NB4 (cell line): ENCODE results near the gene FNIP1.

Source experiments
- TF ChIP-seq, protein P1 (sequence below): IDR thresholded peaks from one replicate; pipeline ENCODE4 v1.5.1; 2012; ENCODE audit warnings: low read depth, low read length
- TF ChIP-seq, protein P2 (sequence below): IDR thresholded peaks from 2 replicates; pipeline ENCODE4 v1.6.1; 2011; ENCODE audit warnings: low read depth, low read length

DNA sequence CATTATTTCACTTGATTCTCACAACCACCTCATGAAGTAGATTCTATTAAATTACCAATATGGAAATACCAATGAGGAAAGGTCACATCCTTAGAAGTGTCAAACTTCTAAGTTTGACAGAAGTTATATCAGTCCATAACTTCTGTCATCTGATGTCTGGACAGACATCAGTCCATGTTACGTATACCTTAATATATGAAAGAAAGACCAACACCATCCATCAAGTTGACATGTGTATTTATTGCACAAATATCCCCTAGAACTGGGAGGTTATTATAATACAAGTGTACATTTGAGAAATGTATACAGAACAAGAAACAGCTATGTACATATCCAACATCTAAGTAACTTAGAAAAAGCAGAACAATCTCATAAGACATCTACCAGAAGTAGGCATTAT, 155.3 kb downstream of the FNIP1 start:
- TF ChIP-seq, protein P1, sequence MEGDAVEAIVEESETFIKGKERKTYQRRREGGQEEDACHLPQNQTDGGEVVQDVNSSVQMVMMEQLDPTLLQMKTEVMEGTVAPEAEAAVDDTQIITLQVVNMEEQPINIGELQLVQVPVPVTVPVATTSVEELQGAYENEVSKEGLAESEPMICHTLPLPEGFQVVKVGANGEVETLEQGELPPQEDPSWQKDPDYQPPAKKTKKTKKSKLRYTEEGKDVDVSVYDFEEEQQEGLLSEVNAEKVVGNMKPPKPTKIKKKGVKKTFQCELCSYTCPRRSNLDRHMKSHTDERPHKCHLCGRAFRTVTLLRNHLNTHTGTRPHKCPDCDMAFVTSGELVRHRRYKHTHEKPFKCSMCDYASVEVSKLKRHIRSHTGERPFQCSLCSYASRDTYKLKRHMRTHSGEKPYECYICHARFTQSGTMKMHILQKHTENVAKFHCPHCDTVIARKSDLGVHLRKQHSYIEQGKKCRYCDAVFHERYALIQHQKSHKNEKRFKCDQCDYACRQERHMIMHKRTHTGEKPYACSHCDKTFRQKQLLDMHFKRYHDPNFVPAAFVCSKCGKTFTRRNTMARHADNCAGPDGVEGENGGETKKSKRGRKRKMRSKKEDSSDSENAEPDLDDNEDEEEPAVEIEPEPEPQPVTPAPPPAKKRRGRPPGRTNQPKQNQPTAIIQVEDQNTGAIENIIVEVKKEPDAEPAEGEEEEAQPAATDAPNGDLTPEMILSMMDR: no peak
- TF ChIP-seq, protein P2, sequence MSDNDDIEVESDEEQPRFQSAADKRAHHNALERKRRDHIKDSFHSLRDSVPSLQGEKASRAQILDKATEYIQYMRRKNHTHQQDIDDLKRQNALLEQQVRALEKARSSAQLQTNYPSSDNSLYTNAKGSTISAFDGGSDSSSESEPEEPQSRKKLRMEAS: no peak
